ENCODE measurements around the gene CEACAM19.
"Not testable (repeated sequence)": the region's sequence is repeated elsewhere in the genome, so short reads cannot be mapped to it uniquely, and the experiment has no call there.

GRCh38 chr19:44631611-44632010 is 39.7 kb upstream of the CEACAM19 start:
- not testable (repeated sequence) for TF ChIP-seq EP300, POLR2A (IDR thresholded peaks at IDR 0.05)
- TF ChIP-seq, protein P1, sequence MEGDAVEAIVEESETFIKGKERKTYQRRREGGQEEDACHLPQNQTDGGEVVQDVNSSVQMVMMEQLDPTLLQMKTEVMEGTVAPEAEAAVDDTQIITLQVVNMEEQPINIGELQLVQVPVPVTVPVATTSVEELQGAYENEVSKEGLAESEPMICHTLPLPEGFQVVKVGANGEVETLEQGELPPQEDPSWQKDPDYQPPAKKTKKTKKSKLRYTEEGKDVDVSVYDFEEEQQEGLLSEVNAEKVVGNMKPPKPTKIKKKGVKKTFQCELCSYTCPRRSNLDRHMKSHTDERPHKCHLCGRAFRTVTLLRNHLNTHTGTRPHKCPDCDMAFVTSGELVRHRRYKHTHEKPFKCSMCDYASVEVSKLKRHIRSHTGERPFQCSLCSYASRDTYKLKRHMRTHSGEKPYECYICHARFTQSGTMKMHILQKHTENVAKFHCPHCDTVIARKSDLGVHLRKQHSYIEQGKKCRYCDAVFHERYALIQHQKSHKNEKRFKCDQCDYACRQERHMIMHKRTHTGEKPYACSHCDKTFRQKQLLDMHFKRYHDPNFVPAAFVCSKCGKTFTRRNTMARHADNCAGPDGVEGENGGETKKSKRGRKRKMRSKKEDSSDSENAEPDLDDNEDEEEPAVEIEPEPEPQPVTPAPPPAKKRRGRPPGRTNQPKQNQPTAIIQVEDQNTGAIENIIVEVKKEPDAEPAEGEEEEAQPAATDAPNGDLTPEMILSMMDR (IDR thresholded peaks at IDR 0.05), result not testable (repeated sequence)

Measured in ovary (tissue), 3 donors.